Central memory CD4-positive, alpha-beta T cell (primary cell): ENCODE results near the gene LMO2.
"Not testable (repeated sequence)": the region's sequence is repeated elsewhere in the genome, so short reads cannot be mapped to it uniquely, and the experiment has no call there.

Experiments used
- DNase-seq: peaks from one replicate; pipeline ENCODE4 v3.0.0; 2022
- total RNA-seq, 3 experiments: gene quantifications; one replicate each; lab custom pipeline; 2026; lab: John Stamatoyannopoulos, UW

LMO2 gene
- 0.05 to 0.19 (median 0.07) reads per million in 3 experiments for total RNA-seq

- DNase-seq = no peak
These were observed at the start of gene LMO2 for GRCh38 chr11:33891714-33892327. Gene LMO2, minus strand, starts transcription at chr11:33892076. Its CDS starts 22,360 bp downstream, at chr11:33869716.

GRCh38 chr11:33940538-33940815 is 48.6 kb upstream of the LMO2 start:
- DNase-seq = no peak

- no peak for DNase-seq
These were observed 45.1 kb upstream of the LMO2 start for GRCh38 chr11:33936725-33937604.

GRCh38 chr11:33935461-33936456 is 43.9 kb upstream of the LMO2 start:
- DNase-seq = no peak

- DNase-seq = no peak
These were observed 43.1 kb upstream of the LMO2 start for GRCh38 chr11:33935005-33935404.

- no peak for DNase-seq
These were observed 42.6 kb upstream of the LMO2 start for GRCh38 chr11:33934450-33934849.

GRCh38 chr11:33933602-33934001 is 41.7 kb upstream of the LMO2 start:
- no peak for DNase-seq

- DNase-seq = no peak
These were observed 40.8 kb upstream of the LMO2 start for GRCh38 chr11:33932721-33933120.

GRCh38 chr11:33931739-33932366 is 40.0 kb upstream of the LMO2 start:
- DNase-seq = not testable (repeated sequence)

- DNase-seq = no peak
These were observed 39.2 kb upstream of the LMO2 start for GRCh38 chr11:33931067-33931466.

- no peak for DNase-seq
These were observed 38.6 kb upstream of the LMO2 start for GRCh38 chr11:33930317-33931021.

GRCh38 chr11:33928564-33928963 is 36.7 kb upstream of the LMO2 start:
- DNase-seq = no peak

- DNase-seq = no peak
These were observed 35.0 kb upstream of the LMO2 start for GRCh38 chr11:33926671-33927552.

- DNase-seq = no peak
These were observed 32.5 kb upstream of the LMO2 start for GRCh38 chr11:33924341-33924740.

- no peak for DNase-seq
These were observed 31.8 kb upstream of the LMO2 start for GRCh38 chr11:33923626-33924025.

GRCh38 chr11:33920838-33921613 is 29.1 kb upstream of the LMO2 start:
- no peak for DNase-seq

GRCh38 chr11:33919645-33920044 is 27.8 kb upstream of the LMO2 start:
- no peak for DNase-seq

- DNase-seq = not testable (repeated sequence)
These were observed 25.5 kb upstream of the LMO2 start for GRCh38 chr11:33917402-33917801.

- no peak for DNase-seq
These were observed 24.9 kb upstream of the LMO2 start for GRCh38 chr11:33916736-33917135.

- DNase-seq = no peak
These were observed 23.6 kb upstream of the LMO2 start for GRCh38 chr11:33915526-33915925.
